Measurements from ENCODE around the gene MUC4. TPM values are rescaled to one million over a fixed set of nuclear protein-coding genes. Genes with fewer than 3 reads are reported as not detected.
A peak's percentile ranks its signal among the peaks of the same experiment; 100 is the strongest.

The MUC4 gene
- total RNA-seq, 2 donors from 2014 or later, result 0.35 to 2.3 TPM

- no peak overlapping the region for H3K27ac Mint-ChIP-seq
- peak; percentile 44 for DNase-seq
- no peak for TF ChIP-seq CTCF (conservative IDR thresholded peaks at IDR 0.05)
These were observed 9.8 kb upstream of the MUC4 start for GRCh38 chr3:195821403-195822130.

GRCh38 chr3:195820901-195821300, 9.2 kb upstream of the MUC4 start:
- H3K36me3 ChIP-seq (ENCODE audit: control insufficient read depth, insufficient read depth, low read length), result no peaks in the 10 kb centered on the region
- H3K4me3 ChIP-seq (ENCODE audit: low read length), result no peak overlapping the region
- H3K27me3 ChIP-seq (ENCODE audit: control insufficient read depth, insufficient read depth, low read length, poor library complexity, severe bottlenecking), result no peaks in the 10 kb centered on the region
- no peaks in the 10 kb centered on the region for H3K36me3 Mint-ChIP-seq (ENCODE audit: low read depth)
- H3K4me1 Mint-ChIP-seq, result peaks cover 10% of the 10 kb centered on the region
- H3K4me1 ChIP-seq (ENCODE audit: control insufficient read depth, insufficient read depth, low read length), result no peaks in the 10 kb centered on the region
- H3K27me3 Mint-ChIP-seq (ENCODE audit: insufficient read depth), result no peaks in the 10 kb centered on the region
- no peak overlapping the region for H3K27ac ChIP-seq (ENCODE audit: low read depth, low read length)
- no peak overlapping the region for H3K9ac ChIP-seq (ENCODE audit: extremely low read depth, low read length, poor library complexity, severe bottlenecking)
- DNase-seq, result peak; percentile 38
- H3K9me3 ChIP-seq (ENCODE audit: control insufficient read depth, low read length), result no peaks in the 10 kb centered on the region
- no peak overlapping the region for H3K4me3 Mint-ChIP-seq
- no peak overlapping the region for H3K27ac Mint-ChIP-seq
- WGBS, 2 experiments (ENCODE audit: insufficient coverage in 1 of 2, insufficient read length in 1 of 2), result 91 to 93% methylated on average over 3 to 5 of the region's 5 CpGs
- no peaks in the 10 kb centered on the region for H3K9me3 Mint-ChIP-seq
- no peak for TF ChIP-seq CTCF (conservative IDR thresholded peaks at IDR 0.05)

More at GRCh38 chr3:195821403-195822130, 9.8 kb upstream of the MUC4 start:
- no peaks in the 10 kb centered on the region for H3K36me3 Mint-ChIP-seq (ENCODE audit: low read depth)
- Histone ChIP-seq H3K27ac (ENCODE audit: low read depth, low read length) (no peak overlapping the region), H3K27me3 (ENCODE audit: control insufficient read depth, insufficient read depth, low read length, poor library complexity, severe bottlenecking) (no peaks in the 10 kb centered on the region), H3K9ac (ENCODE audit: extremely low read depth, low read length, poor library complexity, severe bottlenecking) (no peak overlapping the region), H3K4me1 (ENCODE audit: control insufficient read depth, insufficient read depth, low read length) (no peaks in the 10 kb centered on the region), H3K9me3 (ENCODE audit: control insufficient read depth, low read length) (no peaks in the 10 kb centered on the region), H3K4me3 (ENCODE audit: low read length) (no peak overlapping the region), H3K36me3 (ENCODE audit: control insufficient read depth, insufficient read depth, low read length) (no peaks in the 10 kb centered on the region)
- H3K9me3 Mint-ChIP-seq, result no peaks in the 10 kb centered on the region
- WGBS, 2 experiments (ENCODE audit: insufficient coverage in 1 of 2, insufficient read length in 1 of 2), result 94% methylated on average over 10 to 21 of the region's 21 CpGs
- H3K4me3 Mint-ChIP-seq, result no peak overlapping the region
- no peaks in the 10 kb centered on the region for H3K27me3 Mint-ChIP-seq (ENCODE audit: insufficient read depth)
- peaks cover 10% of the 10 kb centered on the region for H3K4me1 Mint-ChIP-seq

GRCh38 chr3:195820186-195820585, 8.5 kb upstream of the MUC4 start:
- Histone ChIP-seq H3K9me3 (ENCODE audit: control insufficient read depth, low read length) (no peaks in the 10 kb centered on the region), H3K36me3 (ENCODE audit: control insufficient read depth, insufficient read depth, low read length) (no peaks in the 10 kb centered on the region), H3K4me3 (ENCODE audit: low read length) (no peak overlapping the region), H3K27ac (ENCODE audit: low read depth, low read length) (no peak overlapping the region), H3K9ac (ENCODE audit: extremely low read depth, low read length, poor library complexity, severe bottlenecking) (no peak overlapping the region), H3K4me1 (ENCODE audit: control insufficient read depth, insufficient read depth, low read length) (no peaks in the 10 kb centered on the region), H3K27me3 (ENCODE audit: control insufficient read depth, insufficient read depth, low read length, poor library complexity, severe bottlenecking) (no peaks in the 10 kb centered on the region)
- Mint-ChIP-seq H3K36me3 (ENCODE audit: low read depth) (no peaks in the 10 kb centered on the region), H3K27me3 (ENCODE audit: insufficient read depth) (no peaks in the 10 kb centered on the region), H3K4me3 (no peak overlapping the region), H3K4me1 (peaks cover 10% of the 10 kb centered on the region), H3K27ac (no peak overlapping the region), H3K9me3 (no peaks in the 10 kb centered on the region)
- no peak for TF ChIP-seq CTCF (conservative IDR thresholded peaks at IDR 0.05)
- WGBS, 2 experiments (ENCODE audit: insufficient coverage in 1 of 2, insufficient read length in 1 of 2), result 90% methylated on average over 8 of the region's 8 CpGs
- no peak for DNase-seq
